Stimulated activated CD4-positive, alpha-beta T cell treated with anti-CD3 and anti-CD28 coated beads, Interleukin-4, amount 100 ng/mL, for 4 hours (primary cell): ENCODE measurements around the gene FST.

Experiments used
- DNase-seq, 2 experiments: peaks; one replicate each; pipeline ENCODE4 v3.0.0-alpha.2; 2020

FST gene

GRCh38 chr5:53476019-53476418, 4.4 kb upstream of the FST start:
- DNase-seq, result no peak

- no peak for DNase-seq
Measured at GRCh38 chr5:53476531-53477480, 3.6 kb upstream of the FST start.

GRCh38 chr5:53478411-53479044, 1.9 kb upstream of the FST start:
- no peak for DNase-seq

- DNase-seq, result no peak
Measured at GRCh38 chr5:53479045-53479589, 1.3 kb upstream of the FST start.

- DNase-seq, result peak; percentile 16 to 21
Measured at GRCh38 chr5:53479590-53480415, 626 bp upstream of the FST start.

GRCh38 chr5:53481159-53481886, 894 bp downstream of the FST start:
- DNase-seq, result no peak

GRCh38 chr5:53481887-53482716, 1.7 kb downstream of the FST start:
- peak; percentile 51 to 53 for DNase-seq

GRCh38 chr5:53482717-53483638, 2.5 kb downstream of the FST start:
- no peak for DNase-seq

- no peak for DNase-seq
Measured at GRCh38 chr5:53487436-53487835, 7.0 kb downstream of the FST start.

- DNase-seq, result no peak
Measured at GRCh38 chr5:53488195-53488722, 7.8 kb downstream of the FST start.

GRCh38 chr5:53490747-53491146, 10.3 kb downstream of the FST start:
- DNase-seq, result no peak

GRCh38 chr5:53501054-53501453, 20.6 kb downstream of the FST start:
- DNase-seq, result no peak

- DNase-seq, result no peak
Measured at GRCh38 chr5:53503562-53504218, 23.3 kb downstream of the FST start.

GRCh38 chr5:53507013-53507412, 26.6 kb downstream of the FST start:
- no peak for DNase-seq

GRCh38 chr5:53508125-53508524, 27.7 kb downstream of the FST start:
- DNase-seq, result no peak

- no peak for DNase-seq
Measured at GRCh38 chr5:53512539-53512938, 32.1 kb downstream of the FST start.

GRCh38 chr5:53515988-53516387, 35.6 kb downstream of the FST start:
- DNase-seq, result no peak

GRCh38 chr5:53520813-53521212, 40.4 kb downstream of the FST start:
- DNase-seq, result no peak
